GM23338 (cell line): ENCODE measurements around the gene OR5T3. TPM values are rescaled to one million over a fixed set of nuclear protein-coding genes. Genes with fewer than 3 reads are reported as not detected.

Source experiments
- ATAC-seq: fragments of 200-7000 bp; cut with Tn5 transposase; 3 replicates; pipeline ENCODE4 v1.9.1; 2020
- DNase-seq: peaks from one replicate; pipeline ENCODE4 v3.0.0-alpha.2; 2015; ENCODE audit warnings: low spot score
- H2AFZ ChIP-seq: fragments of 200-600 bp; sonication (generic); 2 replicates; pipeline ENCODE4 v1.8.0; 2016; ENCODE audit warnings: antibody characterized with exemption, mild to moderate bottlenecking, moderate library complexity
- H3F3A ChIP-seq: fragments of 200-600 bp; sonication (generic); replicated peaks from 2 replicates; pipeline ENCODE4 v1.8.0; 2017; ENCODE audit warnings: antibody characterized with exemption, mixed run types, low read depth
- H3K27ac ChIP-seq: fragments of 200-600 bp; sonication (generic); 2 replicates; pipeline ENCODE4 v1.6.1; 2016; ENCODE audit warnings: low read depth
- H3K27me3 ChIP-seq: fragments of 200-600 bp; sonication (generic); 2 replicates; pipeline ENCODE4 v1.8.0; 2016; ENCODE audit warnings: mild to moderate bottlenecking, mixed run types, moderate library complexity; ENCODE audit not compliant: insufficient read depth
- H3K36me3 ChIP-seq: fragments of 200-600 bp; sonication (generic); 2 replicates; pipeline ENCODE4 v1.8.0; 2016; ENCODE audit warnings: mild to moderate bottlenecking; ENCODE audit not compliant: insufficient read depth
- H3K4me1 ChIP-seq: fragments of 200-600 bp; sonication (generic); 2 replicates; pipeline ENCODE4 v1.8.0; 2016; ENCODE audit warnings: mild to moderate bottlenecking, moderate library complexity; ENCODE audit not compliant: insufficient read depth
- H3K4me2 ChIP-seq: fragments of 200-600 bp; sonication (generic); 2 replicates; pipeline ENCODE4 v1.7.1; 2017; ENCODE audit warnings: mixed run types
- H3K4me3 ChIP-seq: fragments of 200-600 bp; sonication (generic); 2 replicates; pipeline ENCODE4 v1.6.1; 2016; ENCODE audit warnings: mixed run types
- H3K79me2 ChIP-seq: fragments of 200-600 bp; sonication (generic); replicated peaks from 2 replicates; pipeline ENCODE4 v1.8.0; 2017; ENCODE audit warnings: mild to moderate bottlenecking; ENCODE audit not compliant: insufficient read depth
- H3K9me2 ChIP-seq: fragments of 200-600 bp; sonication (generic); 2 replicates; pipeline ENCODE4 v1.8.0; 2017; ENCODE audit not compliant: insufficient read depth
- H4K20me1 ChIP-seq: fragments of 200-600 bp; sonication (generic); replicated peaks from 2 replicates; pipeline ENCODE4 v1.8.0; 2017; ENCODE audit warnings: mild to moderate bottlenecking; ENCODE audit not compliant: insufficient read depth
- H3K27ac Mint-ChIP-seq: 2 replicates; pipeline ENCODE4 v1.8.0; 2020; ENCODE audit warnings: inconsistent platforms, mild to moderate bottlenecking, moderate library complexity, mixed read lengths
- H3K27me3 Mint-ChIP-seq: 3 replicates; pipeline ENCODE4 v1.8.0; 2022; ENCODE audit warnings: low read depth, mild to moderate bottlenecking, moderate library complexity, mixed read lengths, inconsistent platforms; ENCODE audit not compliant: insufficient read depth, poor library complexity
- H3K36me3 Mint-ChIP-seq: 3 replicates; pipeline ENCODE4 v1.8.0; 2021; ENCODE audit warnings: low read depth, mild to moderate bottlenecking, inconsistent platforms, moderate library complexity, mixed read lengths
- H3K4me1 Mint-ChIP-seq: 3 replicates; pipeline ENCODE4 v1.8.0; 2020; ENCODE audit warnings: mild to moderate bottlenecking, inconsistent platforms, mixed read lengths
- H3K4me3 Mint-ChIP-seq: 3 replicates; pipeline ENCODE4 v1.8.0; 2021; ENCODE audit warnings: moderate library complexity, mild to moderate bottlenecking, inconsistent platforms, mixed read lengths
- H3K9me3 Mint-ChIP-seq: 3 replicates; pipeline ENCODE4 v1.8.0; 2020; ENCODE audit warnings: moderate library complexity, mild to moderate bottlenecking, inconsistent platforms, mixed read lengths
- CREB1 ChIP-seq: fragments of 250-450 bp; sonication (Bioruptor Pico); IDR thresholded peaks from 2 replicates; pipeline ENCODE4 v1.5.0; 2020; ENCODE audit warnings: low read depth, mild to moderate bottlenecking, moderate library complexity
- EZH2 ChIP-seq: fragments of 200-600 bp; sonication (generic); IDR thresholded peaks from one replicate; pipeline ENCODE4 v1.8.0; 2017; ENCODE audit warnings: antibody characterized with exemption, mild to moderate bottlenecking, low read depth; ENCODE audit not compliant: unreplicated experiment
- EZH2phosphoT487 ChIP-seq: fragments of 200-600 bp; sonication (generic); IDR thresholded peaks from one replicate; pipeline ENCODE4 v1.8.1; 2018; ENCODE audit warnings: antibody characterized with exemption; ENCODE audit not compliant: unreplicated experiment
- JUNB ChIP-seq: IDR thresholded peaks from one replicate; pipeline ENCODE4 v1.6.1; 2016; ENCODE audit warnings: antibody characterized with exemption; ENCODE audit not compliant: unreplicated experiment
- NANOG ChIP-seq: IDR thresholded peaks from 2 replicates; pipeline ENCODE4 v1.6.1; 2016; ENCODE audit warnings: antibody characterized with exemption, borderline replicate concordance
- POLR2AphosphoS5 ChIP-seq: IDR thresholded peaks from 2 replicates; pipeline ENCODE4 v1.6.1; 2016; ENCODE audit warnings: antibody characterized with exemption, low read depth
- ZNF114 ChIP-seq: fragments of 250-450 bp; sonication (Bioruptor Pico); IDR thresholded peaks from 2 replicates; pipeline ENCODE4 v1.5.0; 2020; ENCODE audit warnings: mild to moderate bottlenecking, moderate library complexity
- ZNF331 ChIP-seq: fragments of 250-450 bp; sonication (Bioruptor Pico); IDR thresholded peaks from 2 replicates; pipeline ENCODE4 v1.5.0; 2020; ENCODE audit warnings: low read depth, mild to moderate bottlenecking, moderate library complexity
- ZNF462 ChIP-seq: fragments of 250-450 bp; sonication (Bioruptor Pico); IDR thresholded peaks from 2 replicates; pipeline ENCODE4 v1.5.0; 2020; ENCODE audit warnings: mild to moderate bottlenecking, moderate library complexity
- polyA plus RNA-seq: library from polyadenylated mRNA; unstranded; fragments of >200 nt; fragmentation: Nextera tagmentation; extraction: Ambion mirVana; gene quantifications from 2 replicates; pipeline ENCODE4 v1.2.1, GENCODE V29; 2016
- total RNA-seq: library from RNA; depleted of rRNA; stranded (reverse); fragments of >200 nt; shearing (Covaris generic); gene quantifications from 2 replicates; pipeline ENCODE4 v1.2.3, GENCODE V29; 2014
- TF ChIP-seq, protein P1 (sequence below): IDR thresholded peaks from one replicate; pipeline ENCODE4 v1.6.1; 2018; ENCODE audit warnings: antibody characterized with exemption; ENCODE audit not compliant: unreplicated experiment
- TF ChIP-seq, protein P2 (sequence below): IDR thresholded peaks from 2 replicates; pipeline ENCODE4 v1.6.1; 2016; ENCODE audit warnings: antibody characterized with exemption
- TF ChIP-seq, protein P3 (sequence below), 2 experiments: fragments of 200-600 bp in 1 of 2; sonication (generic) in 1 of 2; conservative IDR thresholded peaks; 2 replicates each; pipeline versions ENCODE4 v1.5.1 to v1.6.1; 2016 to 2017; ENCODE audit warnings: antibody characterized with exemption in 2 of 2, low read depth in 2 of 2, mild to moderate bottlenecking in 2 of 2, moderate library complexity in 1 of 2

OR5T3 gene
- total and polyA plus RNA-seq, 2 experiments from 2014 or later: not detected

DNA sequence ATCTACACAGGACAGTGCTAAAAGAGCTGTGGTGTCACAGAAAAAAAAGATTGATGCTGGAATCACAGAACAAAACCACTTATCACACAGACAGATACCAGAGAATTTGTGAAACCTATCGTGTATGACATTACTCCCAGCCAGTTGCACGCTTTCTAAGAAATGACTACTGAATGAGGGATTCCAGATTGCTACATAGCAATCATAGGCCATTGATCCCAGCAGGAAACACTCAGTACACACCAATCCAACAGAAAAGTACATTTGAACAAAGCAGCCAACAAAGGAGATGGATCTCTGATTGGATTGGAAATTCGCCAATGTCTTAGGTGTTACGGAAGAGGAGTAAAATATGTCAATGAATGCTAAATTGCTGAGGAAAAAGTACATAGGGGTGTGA is 44.8 kb downstream of the OR5T3 start:
- H3K27me3 Mint-ChIP-seq: no peaks in the 10 kb centered on the region

More for the DNA sequence above, 44.8 kb downstream of the OR5T3 start:
- Histone ChIP-seq H3K9me2 (no peaks in the 10 kb centered on the region), H3F3A (no peaks in the 10 kb centered on the region), H3K4me3 (no peak overlapping the region), H3K4me2 (no peak overlapping the region), H3K4me1 (no peaks in the 10 kb centered on the region), H3K79me2 (no peaks in the 10 kb centered on the region), H3K27me3 (no peaks in the 10 kb centered on the region), H3K27ac (no peak overlapping the region), H4K20me1 (no peaks in the 10 kb centered on the region), H2AFZ (no peak overlapping the region), H3K36me3 (no peaks in the 10 kb centered on the region)
- Mint-ChIP-seq H3K4me1 (peaks cover 3% of the 10 kb centered on the region; the same call in 1 of the 3 replicates), H3K4me3 (no peak overlapping the region), H3K9me3 (no peaks in the 10 kb centered on the region), H3K36me3 (no peaks in the 10 kb centered on the region), H3K27ac (no peak overlapping the region)
- DNase-seq: no peak
- TF ChIP-seq ZNF331 (CRISPR knock-in tag) (no peak), ZNF114 (CRISPR knock-in tag) (no peak), EZH2 (no peak), EZH2phosphoT487 (no peak), JUNB (no peak), NANOG (no peak), ZNF462 (CRISPR knock-in tag) (no peak), CREB1 (CRISPR knock-in tag) (no peak), POLR2AphosphoS5 (no peak)
- TF ChIP-seq, protein P1, sequence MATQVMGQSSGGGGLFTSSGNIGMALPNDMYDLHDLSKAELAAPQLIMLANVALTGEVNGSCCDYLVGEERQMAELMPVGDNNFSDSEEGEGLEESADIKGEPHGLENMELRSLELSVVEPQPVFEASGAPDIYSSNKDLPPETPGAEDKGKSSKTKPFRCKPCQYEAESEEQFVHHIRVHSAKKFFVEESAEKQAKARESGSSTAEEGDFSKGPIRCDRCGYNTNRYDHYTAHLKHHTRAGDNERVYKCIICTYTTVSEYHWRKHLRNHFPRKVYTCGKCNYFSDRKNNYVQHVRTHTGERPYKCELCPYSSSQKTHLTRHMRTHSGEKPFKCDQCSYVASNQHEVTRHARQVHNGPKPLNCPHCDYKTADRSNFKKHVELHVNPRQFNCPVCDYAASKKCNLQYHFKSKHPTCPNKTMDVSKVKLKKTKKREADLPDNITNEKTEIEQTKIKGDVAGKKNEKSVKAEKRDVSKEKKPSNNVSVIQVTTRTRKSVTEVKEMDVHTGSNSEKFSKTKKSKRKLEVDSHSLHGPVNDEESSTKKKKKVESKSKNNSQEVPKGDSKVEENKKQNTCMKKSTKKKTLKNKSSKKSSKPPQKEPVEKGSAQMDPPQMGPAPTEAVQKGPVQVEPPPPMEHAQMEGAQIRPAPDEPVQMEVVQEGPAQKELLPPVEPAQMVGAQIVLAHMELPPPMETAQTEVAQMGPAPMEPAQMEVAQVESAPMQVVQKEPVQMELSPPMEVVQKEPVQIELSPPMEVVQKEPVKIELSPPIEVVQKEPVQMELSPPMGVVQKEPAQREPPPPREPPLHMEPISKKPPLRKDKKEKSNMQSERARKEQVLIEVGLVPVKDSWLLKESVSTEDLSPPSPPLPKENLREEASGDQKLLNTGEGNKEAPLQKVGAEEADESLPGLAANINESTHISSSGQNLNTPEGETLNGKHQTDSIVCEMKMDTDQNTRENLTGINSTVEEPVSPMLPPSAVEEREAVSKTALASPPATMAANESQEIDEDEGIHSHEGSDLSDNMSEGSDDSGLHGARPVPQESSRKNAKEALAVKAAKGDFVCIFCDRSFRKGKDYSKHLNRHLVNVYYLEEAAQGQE: no peak
- TF ChIP-seq, protein P2, sequence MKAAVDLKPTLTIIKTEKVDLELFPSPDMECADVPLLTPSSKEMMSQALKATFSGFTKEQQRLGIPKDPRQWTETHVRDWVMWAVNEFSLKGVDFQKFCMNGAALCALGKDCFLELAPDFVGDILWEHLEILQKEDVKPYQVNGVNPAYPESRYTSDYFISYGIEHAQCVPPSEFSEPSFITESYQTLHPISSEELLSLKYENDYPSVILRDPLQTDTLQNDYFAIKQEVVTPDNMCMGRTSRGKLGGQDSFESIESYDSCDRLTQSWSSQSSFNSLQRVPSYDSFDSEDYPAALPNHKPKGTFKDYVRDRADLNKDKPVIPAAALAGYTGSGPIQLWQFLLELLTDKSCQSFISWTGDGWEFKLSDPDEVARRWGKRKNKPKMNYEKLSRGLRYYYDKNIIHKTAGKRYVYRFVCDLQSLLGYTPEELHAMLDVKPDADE: no peak
- TF ChIP-seq, protein P3, sequence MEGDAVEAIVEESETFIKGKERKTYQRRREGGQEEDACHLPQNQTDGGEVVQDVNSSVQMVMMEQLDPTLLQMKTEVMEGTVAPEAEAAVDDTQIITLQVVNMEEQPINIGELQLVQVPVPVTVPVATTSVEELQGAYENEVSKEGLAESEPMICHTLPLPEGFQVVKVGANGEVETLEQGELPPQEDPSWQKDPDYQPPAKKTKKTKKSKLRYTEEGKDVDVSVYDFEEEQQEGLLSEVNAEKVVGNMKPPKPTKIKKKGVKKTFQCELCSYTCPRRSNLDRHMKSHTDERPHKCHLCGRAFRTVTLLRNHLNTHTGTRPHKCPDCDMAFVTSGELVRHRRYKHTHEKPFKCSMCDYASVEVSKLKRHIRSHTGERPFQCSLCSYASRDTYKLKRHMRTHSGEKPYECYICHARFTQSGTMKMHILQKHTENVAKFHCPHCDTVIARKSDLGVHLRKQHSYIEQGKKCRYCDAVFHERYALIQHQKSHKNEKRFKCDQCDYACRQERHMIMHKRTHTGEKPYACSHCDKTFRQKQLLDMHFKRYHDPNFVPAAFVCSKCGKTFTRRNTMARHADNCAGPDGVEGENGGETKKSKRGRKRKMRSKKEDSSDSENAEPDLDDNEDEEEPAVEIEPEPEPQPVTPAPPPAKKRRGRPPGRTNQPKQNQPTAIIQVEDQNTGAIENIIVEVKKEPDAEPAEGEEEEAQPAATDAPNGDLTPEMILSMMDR (conservative IDR thresholded peaks at IDR 0.05; ENCODE audit: low read depth in 2 of 2): no peak
- no peak for ATAC-seq
